Activated naive CD8-positive, alpha-beta T cell treated with anti-CD3 and anti-CD28 coated beads for 36 hours (primary cell): Measurements from ENCODE around the gene ANHX. TPM values are rescaled to one million over a fixed set of nuclear protein-coding genes. Genes with fewer than 3 reads are reported as not detected.

Experiments used
- DNase-seq: peaks from one replicate; pipeline ENCODE4 v3.0.0; 2021
- H3K27ac Mint-ChIP-seq: one replicate; pipeline ENCODE4 v1.8.0; 2022; ENCODE audit warnings: mild to moderate bottlenecking, moderate library complexity, mixed read lengths
- H3K27me3 Mint-ChIP-seq: one replicate; pipeline ENCODE4 v1.8.0; 2022; ENCODE audit warnings: mild to moderate bottlenecking, mixed read lengths
- H3K36me3 Mint-ChIP-seq: one replicate; pipeline ENCODE4 v1.8.0; 2021; ENCODE audit warnings: mild to moderate bottlenecking, mixed read lengths
- H3K4me1 Mint-ChIP-seq: one replicate; pipeline ENCODE4 v1.8.0; 2021; ENCODE audit warnings: mixed read lengths
- H3K4me3 Mint-ChIP-seq: one replicate; pipeline ENCODE4 v1.8.0; 2022; ENCODE audit warnings: mild to moderate bottlenecking, moderate library complexity, mixed read lengths
- H3K9me3 Mint-ChIP-seq: one replicate; pipeline ENCODE4 v1.8.0; 2022; ENCODE audit warnings: mixed read lengths
- total RNA-seq, 2 experiments: library from RNA; stranded (reverse); gene quantifications; one replicate each; pipeline ENCODE4 v1.2.3, GENCODE V29; 2021

The ANHX gene
- total RNA-seq, 2 experiments from 2014 or later, result not detected

GRCh38 chr12:133172491-133172890, 63.2 kb downstream of the ANHX start:
- Mint-ChIP-seq H3K27ac (no peak overlapping the region), H3K36me3 (peaks cover 19% of the 10 kb centered on the region)

More at GRCh38 chr12:133172491-133172890, 63.2 kb downstream of the ANHX start:
- no peaks in the 10 kb centered on the region for H3K27me3 Mint-ChIP-seq
- H3K9me3 Mint-ChIP-seq, result peaks cover 50% of the 10 kb centered on the region
- no peaks in the 10 kb centered on the region for H3K4me1 Mint-ChIP-seq
- H3K4me3 Mint-ChIP-seq, result no peak overlapping the region
- DNase-seq, result no peak

Other genes with a start within 250 kb of the ANHX start
- 10 to 100 TPM; 17.4 to 19.1 TPM for gene ZNF26, start 249.5 kb downstream of the ANHX start, total RNA-seq
- 10 to 100 TPM; 17.0 to 19.6 TPM for gene ZNF84, start 198.4 kb downstream of the ANHX start, total RNA-seq
- gene ZNF140, start 155.0 kb downstream of the ANHX start, total RNA-seq, result 10 to 100 TPM; 17.0 TPM
- 1 to 10 TPM; 1.4 TPM for gene ZNF891, start 105.6 kb downstream of the ANHX start, total RNA-seq
- gene ZNF10, start 105.2 kb downstream of the ANHX start, total RNA-seq, result 1 to 10 TPM; 4.8 to 7.2 TPM
- gene ZNF268, start 54.4 kb downstream of the ANHX start, total RNA-seq, result 10 to 100 TPM; 19.8 to 20.5 TPM